B cell (primary cell): Measurements from ENCODE around the gene HOXB6. TPM values are rescaled to one million over a fixed set of nuclear protein-coding genes. Genes with fewer than 3 reads are reported as not detected.

Experiments
- ATAC-seq: fragments of 200-7000 bp; cut with Tn5 transposase; one replicate; pipeline ENCODE4 v1.10.0; 2021; ENCODE audit warnings: low read depth, mild to moderate bottlenecking, moderate number of reproducible peaks, moderate library complexity
- CTCF ChIA-PET: fragments of 350-600 bp; sonication (Branson Sonifier 250); formaldehyde crosslinking; loops from one replicate; lab custom pipeline; 2021; ENCODE audit warnings: antibody characterized with exemption, inconsistent platforms; lab: Charles Lee
- POLR2A ChIA-PET: fragments of 350-600 bp; sonication (Branson Sonifier 250); formaldehyde crosslinking; loops from one replicate; lab custom pipeline; 2021; ENCODE audit warnings: antibody characterized with exemption; lab: Charles Lee
- DNase-seq: peaks from one replicate; pipeline ENCODE4 v3.0.0; 2013
- H2AFZ ChIP-seq: 2 replicates; pipeline ENCODE4 v1.6.1; 2012; ENCODE audit warnings: mild to moderate bottlenecking, low read depth, low read length; ENCODE audit not compliant: insufficient read depth, poor library complexity, severe bottlenecking
- H3K27ac ChIP-seq, 2 donors: 1 replicate in 1 of 2; 2 replicates in 1 of 2; pipeline ENCODE4 v1.5.1; 2012 to 2013; ENCODE audit warnings: low read length in 2 of 2, mild to moderate bottlenecking in 2 of 2, moderate library complexity in 1 of 2
- H3K27me3 ChIP-seq, 4 experiments: fragments of 200-600 bp in 1 of 4; sonication (generic) in 1 of 4; replicated peaks in 1 of 4; 1 replicate in 2 of 4; 2 replicates in 2 of 4; pipeline versions ENCODE4 v1.6.1 to v1.7.0; 2013 to 2016; ENCODE audit warnings: low read length in 3 of 4, mild to moderate bottlenecking in 2 of 4, mixed read lengths in 1 of 4, moderate library complexity in 1 of 4; ENCODE audit not compliant: insufficient read depth in 4 of 4, control insufficient read depth in 3 of 4; ENCODE audit errors: control extremely low read depth in 1 of 4
- H3K36me3 ChIP-seq, 2 experiments: replicated peaks in 1 of 2; 1 replicate in 1 of 2; 2 replicates in 1 of 2; pipeline versions ENCODE4 v1.6.1 to v1.7.1; 2013; ENCODE audit warnings: low read length in 1 of 2; ENCODE audit not compliant: insufficient read depth in 2 of 2, control insufficient read depth in 1 of 2; ENCODE audit errors: control extremely low read depth in 1 of 2, extremely low read depth in 1 of 2
- H3K4me1 ChIP-seq, 2 donors: fragments of 200-600 bp in 1 of 2; sonication (generic) in 1 of 2; 1 replicate in 1 of 2; 2 replicates in 1 of 2; pipeline versions ENCODE4 v1.5.1 to v1.6.1; 2013 to 2017; ENCODE audit warnings: low read length in 2 of 2; ENCODE audit not compliant: control insufficient read depth in 2 of 2, insufficient read depth in 2 of 2
- H3K4me2 ChIP-seq: replicated peaks from 2 replicates; pipeline ENCODE3; 2012; ENCODE audit warnings: mild to moderate bottlenecking, low read depth, low read length; ENCODE audit not compliant: poor library complexity, severe bottlenecking
- H3K4me3 ChIP-seq, 5 experiments: fragments of 200-600 bp in 1 of 5; sonication (generic) in 1 of 5; 1 replicate in 3 of 5; 2 replicates in 2 of 5; pipeline versions ENCODE4 v1.5.1 to v1.7.0; 2011 to 2016; ENCODE audit warnings: low read length in 4 of 5, mild to moderate bottlenecking in 4 of 5, low read depth in 2 of 5, control low read depth in 1 of 5, moderate library complexity in 1 of 5; ENCODE audit not compliant: insufficient read depth in 1 of 5; ENCODE audit errors: control extremely low read depth in 1 of 5, extremely low read depth in 1 of 5
- H3K79me2 ChIP-seq: fragments of 200-600 bp; sonication (generic); one replicate; pipeline ENCODE4 v1.6.0; 2016; ENCODE audit warnings: low read length; ENCODE audit not compliant: control insufficient read depth, insufficient read depth
- H3K9ac ChIP-seq: fragments of 200-600 bp; sonication (generic); 2 replicates; pipeline ENCODE4 v1.6.1; 2017; ENCODE audit warnings: mild to moderate bottlenecking, low read length, moderate library complexity
- H3K9me3 ChIP-seq, 3 donors: one replicate each; pipeline versions ENCODE4 v1.6.1 to v1.7.1; 2013; ENCODE audit warnings: low read length in 2 of 3; ENCODE audit not compliant: control insufficient read depth in 2 of 3, insufficient read depth in 1 of 3; ENCODE audit errors: control extremely low read depth in 1 of 3
- H4K20me1 ChIP-seq: 2 replicates; pipeline ENCODE4 v1.6.0; 2012; ENCODE audit warnings: mild to moderate bottlenecking, low read length; ENCODE audit not compliant: insufficient read depth, control insufficient read depth, poor library complexity, severe bottlenecking
- H3K27ac Mint-ChIP-seq: one replicate; pipeline ENCODE4 v1.8.0; 2021; ENCODE audit warnings: mixed read lengths
- H3K27me3 Mint-ChIP-seq: one replicate; pipeline ENCODE4 v1.8.0; 2021; ENCODE audit warnings: mixed read lengths
- H3K4me1 Mint-ChIP-seq: one replicate; pipeline ENCODE4 v1.8.0; 2021; ENCODE audit warnings: mixed read lengths
- H3K4me3 Mint-ChIP-seq: one replicate; pipeline ENCODE4 v1.8.0; 2021; ENCODE audit warnings: mixed read lengths
- H3K9me3 Mint-ChIP-seq: one replicate; pipeline ENCODE4 v1.8.0; 2022; ENCODE audit warnings: mixed read lengths; ENCODE audit not compliant: insufficient read depth
- EZH2 ChIP-seq: IDR thresholded peaks from 2 replicates; pipeline ENCODE4 v1.6.1; 2012; ENCODE audit warnings: borderline replicate concordance, low read depth, mild to moderate bottlenecking, moderate library complexity, low read length; ENCODE audit not compliant: insufficient read depth, poor library complexity, severe bottlenecking
- WGBS: methylation state at CpG from one replicate; pipeline ENCODE4 v1.1.5; 2013; ENCODE audit warnings: missing lambda C conversion rate; ENCODE audit not compliant: insufficient coverage; 5-methylcytosine and 5-hydroxymethylcytosine counted together
- intact Hi-C: fragments of 100-400 bp; cut with micrococcal nuclease; formaldehyde crosslinking; loops from one replicate; pipeline ENCODE4 v1.10.0; 2022
- polyA plus RNA-seq: library from polyadenylated mRNA; depleted of rRNA; stranded (reverse); fragments of >200 nt; gene quantifications from 2 replicates; pipeline ENCODE4 v1.2.3, GENCODE V29; 2012
- total RNA-seq, 2 donors: library from RNA; stranded (reverse); fragments of 120-200 nt in 1 of 2; gene quantifications; 1 replicate in 1 of 2; 2 replicates in 1 of 2; pipeline versions ENCODE4 v1.2.3 to v1.2.4, GENCODE V29; 2013 to 2022
- TF ChIP-seq, protein P1 (sequence below): fragments of 200-600 bp; IDR thresholded peaks from one replicate; pipeline ENCODE4 v1.8.0; 2022; ENCODE audit warnings: antibody characterized with exemption, mild to moderate bottlenecking

Gene HOXB6
- total and polyA plus RNA-seq, 2 donors (not counting 1 experiment from before 2014, with no cell fraction given) = 0.10 TPM; not detected in 1

DNA sequence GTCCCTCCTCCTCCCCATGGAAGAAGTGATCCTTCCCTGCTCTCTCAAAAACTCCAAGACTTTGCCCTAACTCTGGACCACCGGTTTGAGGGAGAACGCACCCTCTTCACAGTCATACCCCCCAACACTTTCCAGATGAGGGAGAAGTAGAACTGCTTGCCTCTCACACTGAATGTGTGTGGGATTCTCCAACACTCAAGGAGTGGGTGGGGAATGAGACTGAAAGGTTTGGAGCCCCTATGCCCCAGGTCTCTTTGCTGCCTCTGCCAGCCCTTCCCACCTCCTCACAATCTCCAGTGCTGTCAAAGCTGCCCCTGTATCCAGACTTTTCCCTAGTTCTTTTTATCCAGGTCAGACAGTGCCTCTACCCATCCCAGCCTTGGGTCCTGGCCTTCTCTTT, 38.1 kb downstream of the HOXB6 start:
- Mint-ChIP-seq H3K9me3 (no peaks in the 10 kb centered on the region), H3K27me3 (peaks cover 20% of the 10 kb centered on the region), H3K4me1 (peaks cover 9% of the 10 kb centered on the region), H3K4me3 (no peak overlapping the region), H3K27ac (no peak overlapping the region)
- no peak overlapping the region for H3K9ac ChIP-seq
- TF ChIP-seq, protein P1, sequence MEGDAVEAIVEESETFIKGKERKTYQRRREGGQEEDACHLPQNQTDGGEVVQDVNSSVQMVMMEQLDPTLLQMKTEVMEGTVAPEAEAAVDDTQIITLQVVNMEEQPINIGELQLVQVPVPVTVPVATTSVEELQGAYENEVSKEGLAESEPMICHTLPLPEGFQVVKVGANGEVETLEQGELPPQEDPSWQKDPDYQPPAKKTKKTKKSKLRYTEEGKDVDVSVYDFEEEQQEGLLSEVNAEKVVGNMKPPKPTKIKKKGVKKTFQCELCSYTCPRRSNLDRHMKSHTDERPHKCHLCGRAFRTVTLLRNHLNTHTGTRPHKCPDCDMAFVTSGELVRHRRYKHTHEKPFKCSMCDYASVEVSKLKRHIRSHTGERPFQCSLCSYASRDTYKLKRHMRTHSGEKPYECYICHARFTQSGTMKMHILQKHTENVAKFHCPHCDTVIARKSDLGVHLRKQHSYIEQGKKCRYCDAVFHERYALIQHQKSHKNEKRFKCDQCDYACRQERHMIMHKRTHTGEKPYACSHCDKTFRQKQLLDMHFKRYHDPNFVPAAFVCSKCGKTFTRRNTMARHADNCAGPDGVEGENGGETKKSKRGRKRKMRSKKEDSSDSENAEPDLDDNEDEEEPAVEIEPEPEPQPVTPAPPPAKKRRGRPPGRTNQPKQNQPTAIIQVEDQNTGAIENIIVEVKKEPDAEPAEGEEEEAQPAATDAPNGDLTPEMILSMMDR = no peak
- TF ChIP-seq EZH2 = no peak
- CTCF ChIA-PET = no interaction called here
- WGBS = no CpG with 5 or more reads among the region's 2 CpGs
- H4K20me1 ChIP-seq = no peaks in the 10 kb centered on the region
- peaks cover 0 to 6% (median 0%) of the 10 kb centered on the region in 3 donors for H3K9me3 ChIP-seq
- DNase-seq (no peak), ATAC-seq (no peak)
- H3K4me3 ChIP-seq = no peak overlapping the region
- H3K27ac ChIP-seq = no peak overlapping the region
- POLR2A ChIA-PET = no interaction called here
- H3K27me3 ChIP-seq = peaks cover 0 to 71% (median 26%) of the 10 kb centered on the region in 4 experiments
- no peaks in the 10 kb centered on the region for H3K79me2 ChIP-seq
- H2AFZ ChIP-seq = no peak overlapping the region
- H3K4me1 ChIP-seq = peaks cover 5 to 8% of the 10 kb centered on the region in 2 donors
- H3K4me2 ChIP-seq = no peak overlapping the region
- intact Hi-C loops = no loop called here
- H3K36me3 ChIP-seq = no peaks in the 10 kb centered on the region

DNA sequence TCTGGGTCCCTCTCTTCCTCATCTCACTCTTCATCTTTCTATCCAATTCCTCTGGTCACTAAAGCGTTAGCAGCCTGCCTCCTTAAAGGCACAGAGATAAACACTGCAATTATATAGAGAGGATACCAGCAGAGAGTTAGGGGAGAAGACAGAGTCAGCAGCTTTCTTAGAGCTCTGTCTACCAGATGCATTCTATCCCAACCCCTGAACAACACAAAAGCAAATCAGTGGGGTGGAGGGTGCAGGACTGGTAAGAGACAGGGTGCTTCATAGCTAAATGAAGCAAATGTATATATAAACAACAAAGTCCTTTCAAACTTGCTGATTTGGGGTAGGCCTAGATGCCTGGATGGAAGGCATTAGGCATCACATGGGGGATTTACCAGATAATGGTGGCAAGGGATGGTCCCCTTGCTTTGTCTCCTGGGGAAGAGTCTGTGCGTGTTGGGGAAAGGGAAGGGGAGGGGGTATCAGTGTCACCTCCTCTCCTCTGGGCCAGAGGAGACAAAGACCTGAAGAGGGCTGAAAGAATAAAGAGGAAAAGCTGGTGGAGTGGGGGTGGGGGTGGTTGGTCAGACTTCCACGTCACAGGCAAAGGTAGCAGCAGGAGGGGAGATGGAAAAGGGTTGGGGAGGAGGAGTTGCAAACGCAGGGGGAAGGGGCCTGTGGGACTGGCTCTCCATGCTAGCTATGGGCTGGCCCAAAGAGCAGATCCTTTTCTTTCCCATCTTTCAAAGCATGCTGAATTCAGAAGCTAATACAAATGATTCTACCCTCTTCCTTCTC, 38.7 kb downstream of the HOXB6 start:
- H3K27ac ChIP-seq = no peak overlapping the region
- intact Hi-C loops = no loop called here
- H3K4me1 ChIP-seq = peaks cover 5 to 8% of the 10 kb centered on the region in 2 donors
- Mint-ChIP-seq H3K27me3 (peaks cover 20% of the 10 kb centered on the region), H3K4me1 (peaks cover 9% of the 10 kb centered on the region), H3K9me3 (no peaks in the 10 kb centered on the region), H3K27ac (no peak overlapping the region), H3K4me3 (no peak overlapping the region)
- H3K4me2 ChIP-seq = no peak overlapping the region
- DNase-seq (no peak), ATAC-seq (no peak)
- WGBS = 96% methylated on average over 2 of the region's 4 CpGs
- POLR2A ChIA-PET = no interaction called here
- H3K9ac ChIP-seq = no peak overlapping the region
- H2AFZ ChIP-seq = no peak overlapping the region
- no peaks in the 10 kb centered on the region for H3K36me3 ChIP-seq
- no peaks in the 10 kb centered on the region for H4K20me1 ChIP-seq
- H3K9me3 ChIP-seq = peaks cover 0 to 6% (median 0%) of the 10 kb centered on the region in 3 donors
- CTCF ChIA-PET = no interaction called here
- no peaks in the 10 kb centered on the region for H3K79me2 ChIP-seq
- H3K27me3 ChIP-seq = peaks cover 0 to 71% (median 26%) of the 10 kb centered on the region in 4 experiments
- TF ChIP-seq, protein P1 = no peak
- H3K4me3 ChIP-seq = no peak overlapping the region
